HEK293 (cell line): ENCODE results near the gene CAMTA2.

Source experiments
- CTCF ChIP-seq: fragments of 450-650 bp; formaldehyde crosslinking; IDR thresholded peaks from 2 replicates; pipeline ENCODE4 v1.5.1; 2016; ENCODE audit warnings: missing biosample characterization, missing genetic modification characterization
- MYNN ChIP-seq: fragments of 450-650 bp; formaldehyde crosslinking; IDR thresholded peaks from 2 replicates; pipeline ENCODE4 v1.5.1; 2016; ENCODE audit warnings: missing biosample characterization, missing genetic modification characterization, borderline replicate concordance
- TCF7L2 ChIP-seq: IDR thresholded peaks from 2 replicates; pipeline ENCODE4 v1.6.1; 2011; ENCODE audit warnings: low read depth, mild to moderate bottlenecking, inconsistent platforms, low read length, moderate library complexity, borderline replicate concordance
- TRIM28 ChIP-seq: IDR thresholded peaks from 2 replicates; pipeline ENCODE4 v1.6.1; 2011; ENCODE audit warnings: low read length, control low read depth, borderline replicate concordance
- WT1 ChIP-seq: fragments of 450-650 bp; formaldehyde crosslinking; IDR thresholded peaks from 2 replicates; pipeline ENCODE4 v1.5.1; 2016; ENCODE audit warnings: missing biosample characterization, missing genetic modification characterization
- ZBTB1 ChIP-seq: fragments of 450-650 bp; formaldehyde crosslinking; IDR thresholded peaks from 2 replicates; pipeline ENCODE4 v1.5.1; 2016; ENCODE audit warnings: missing biosample characterization, missing genetic modification characterization
- ZBTB21 ChIP-seq: fragments of 450-650 bp; formaldehyde crosslinking; IDR thresholded peaks from 2 replicates; pipeline ENCODE4 v1.5.1; 2017; ENCODE audit warnings: missing biosample characterization, missing genetic modification characterization
- ZNF404 ChIP-seq: fragments of 450-650 bp; formaldehyde crosslinking; IDR thresholded peaks from 2 replicates; pipeline ENCODE4 v1.5.1; 2017; ENCODE audit warnings: missing biosample characterization, missing genetic modification characterization
- ZNF585B ChIP-seq: fragments of 450-650 bp; formaldehyde crosslinking; IDR thresholded peaks from 2 replicates; pipeline ENCODE4 v1.5.1; 2016; ENCODE audit warnings: missing biosample characterization, missing genetic modification characterization

- TF ChIP-seq CTCF = no peak
- no peak for TF ChIP-seq TRIM28
- TF ChIP-seq TCF7L2 = no peak
- TF ChIP-seq ZNF585B = no peak
- TF ChIP-seq ZBTB21 (tag by site-specific recombination) = no peak
- no peak for TF ChIP-seq ZNF404 (tag by site-specific recombination)
- no peak for TF ChIP-seq WT1 (tag by site-specific recombination)
- no peak for TF ChIP-seq ZBTB1 (tag by site-specific recombination)
- no peak for TF ChIP-seq MYNN (tag by site-specific recombination)
Measured at GRCh38 chr17:4971826-4972225, 15.6 kb downstream of the CAMTA2 start.
